ENCODE results near the gene SCN1B.

Gene SCN1B

DNA sequence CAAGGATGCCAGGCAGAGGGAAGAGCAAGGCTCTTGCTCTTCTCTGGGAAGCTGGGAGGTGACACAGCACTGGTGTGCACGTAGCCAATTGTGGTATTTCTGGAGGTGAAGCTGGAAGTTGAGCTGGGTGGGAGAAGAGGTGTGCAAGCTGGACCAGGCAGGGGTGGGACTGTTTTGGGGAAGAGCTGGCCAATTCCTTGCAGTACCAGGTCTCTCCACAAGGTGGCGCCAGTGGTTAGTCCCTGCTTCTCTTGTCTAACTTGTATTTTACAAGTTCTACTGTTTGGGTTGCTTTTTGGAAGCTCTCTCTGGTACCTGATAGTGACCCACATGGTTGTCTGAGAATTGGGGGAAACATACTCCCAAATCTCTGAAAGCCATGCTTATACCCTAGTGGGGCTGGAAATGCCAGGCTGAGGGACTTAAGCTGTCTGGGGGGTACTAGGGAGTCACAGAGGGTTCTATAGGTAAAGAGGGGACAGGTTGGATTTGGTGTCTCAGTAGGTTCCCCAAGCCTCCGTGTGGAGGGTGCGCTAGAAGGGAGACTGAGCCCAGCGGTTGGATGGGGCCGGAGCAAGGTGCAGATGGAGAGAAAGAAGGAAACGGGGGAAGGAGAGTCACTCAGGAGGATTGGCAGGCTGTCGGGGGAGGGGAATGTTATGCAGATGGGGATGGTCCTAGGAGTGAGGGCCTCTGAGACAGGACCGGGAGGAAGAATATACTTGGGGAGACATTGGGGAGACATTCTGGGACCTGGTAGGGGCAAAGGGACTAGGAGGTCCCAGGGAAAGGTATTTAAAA is 14.2 kb downstream of the SCN1B start (continued):
- TF ChIP-seq SP7 (tag by site-specific recombination; IDR thresholded peaks at IDR 0.05) (no peak), KLF7 (tag by site-specific recombination; IDR thresholded peaks at IDR 0.05; ENCODE audit: borderline replicate concordance) (no peak), ZBTB7A (tag by site-specific recombination; IDR thresholded peaks at IDR 0.05; ENCODE audit: low read depth) (no peak), ZNF660 (tag by site-specific recombination; IDR thresholded peaks at IDR 0.05) (no peak; the same call in 1 of the 2 replicates), ZBTB17 (tag by site-specific recombination; IDR thresholded peaks at IDR 0.05) (peak; percentile 51; the same call in 1 of the 2 replicates), ZNF302 (tag by site-specific recombination; IDR thresholded peaks at IDR 0.05; ENCODE audit: low read depth) (no peak), ZNF704 (tag by site-specific recombination; IDR thresholded peaks at IDR 0.05) (no peak), TRIM28 (IDR thresholded peaks at IDR 0.05; ENCODE audit: borderline replicate concordance, low read length) (no peak), ZFP41 (tag by site-specific recombination; IDR thresholded peaks at IDR 0.05; ENCODE audit: borderline replicate concordance) (no peak), ZNF513 (tag by site-specific recombination; IDR thresholded peaks at IDR 0.05) (no peak), ZNF394 (tag by site-specific recombination; IDR thresholded peaks at IDR 0.05; ENCODE audit: borderline replicate concordance) (no peak), ZIC2 (tag by site-specific recombination; IDR thresholded peaks at IDR 0.05) (no peak), TCF7L2 (IDR thresholded peaks at IDR 0.05; ENCODE audit: borderline replicate concordance, low read depth, low read length) (no peak), ZNF658 (tag by site-specific recombination; IDR thresholded peaks at IDR 0.05) (no peak), ZNF544 (tag by site-specific recombination; IDR thresholded peaks at IDR 0.05) (no peak), ZNF202 (tag by site-specific recombination; IDR thresholded peaks at IDR 0.05; ENCODE audit: borderline replicate concordance) (no peak), ZNF596 (tag by site-specific recombination; IDR thresholded peaks at IDR 0.05) (no peak), ZNF610 (tag by site-specific recombination; IDR thresholded peaks at IDR 0.05; ENCODE audit: borderline replicate concordance) (no peak), ZNF114 (tag by site-specific recombination; IDR thresholded peaks at IDR 0.05) (no peak), ZSCAN4 (tag by site-specific recombination; IDR thresholded peaks at IDR 0.05) (no peak), ZNF670 (tag by site-specific recombination; IDR thresholded peaks at IDR 0.05; ENCODE audit: low read depth) (no peak), OSR2 (tag by site-specific recombination; IDR thresholded peaks at IDR 0.05) (no peak)
- TF ChIP-seq, protein P1, sequence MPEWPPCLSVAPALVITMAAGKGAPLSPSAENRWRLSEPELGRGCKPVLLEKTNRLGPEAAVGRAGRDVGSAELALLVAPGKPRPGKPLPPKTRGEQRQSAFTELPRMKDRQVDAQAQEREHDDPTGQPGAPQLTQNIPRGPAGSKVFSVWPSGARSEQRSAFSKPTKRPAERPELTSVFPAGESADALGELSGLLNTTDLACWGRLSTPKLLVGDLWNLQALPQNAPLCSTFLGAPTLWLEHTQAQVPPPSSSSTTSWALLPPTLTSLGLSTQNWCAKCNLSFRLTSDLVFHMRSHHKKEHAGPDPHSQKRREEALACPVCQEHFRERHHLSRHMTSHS (tag by site-specific recombination; IDR thresholded peaks at IDR 0.05), result no peak
- TF ChIP-seq, protein P2, sequence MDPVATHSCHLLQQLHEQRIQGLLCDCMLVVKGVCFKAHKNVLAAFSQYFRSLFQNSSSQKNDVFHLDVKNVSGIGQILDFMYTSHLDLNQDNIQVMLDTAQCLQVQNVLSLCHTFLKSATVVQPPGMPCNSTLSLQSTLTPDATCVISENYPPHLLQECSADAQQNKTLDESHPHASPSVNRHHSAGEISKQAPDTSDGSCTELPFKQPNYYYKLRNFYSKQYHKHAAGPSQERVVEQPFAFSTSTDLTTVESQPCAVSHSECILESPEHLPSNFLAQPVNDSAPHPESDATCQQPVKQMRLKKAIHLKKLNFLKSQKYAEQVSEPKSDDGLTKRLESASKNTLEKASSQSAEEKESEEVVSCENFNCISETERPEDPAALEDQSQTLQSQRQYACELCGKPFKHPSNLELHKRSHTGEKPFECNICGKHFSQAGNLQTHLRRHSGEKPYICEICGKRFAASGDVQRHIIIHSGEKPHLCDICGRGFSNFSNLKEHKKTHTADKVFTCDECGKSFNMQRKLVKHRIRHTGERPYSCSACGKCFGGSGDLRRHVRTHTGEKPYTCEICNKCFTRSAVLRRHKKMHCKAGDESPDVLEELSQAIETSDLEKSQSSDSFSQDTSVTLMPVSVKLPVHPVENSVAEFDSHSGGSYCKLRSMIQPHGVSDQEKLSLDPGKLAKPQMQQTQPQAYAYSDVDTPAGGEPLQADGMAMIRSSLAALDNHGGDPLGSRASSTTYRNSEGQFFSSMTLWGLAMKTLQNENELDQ (tag by site-specific recombination; IDR thresholded peaks at IDR 0.05; ENCODE audit: low read depth), result no peak
- TF ChIP-seq, protein P3, sequence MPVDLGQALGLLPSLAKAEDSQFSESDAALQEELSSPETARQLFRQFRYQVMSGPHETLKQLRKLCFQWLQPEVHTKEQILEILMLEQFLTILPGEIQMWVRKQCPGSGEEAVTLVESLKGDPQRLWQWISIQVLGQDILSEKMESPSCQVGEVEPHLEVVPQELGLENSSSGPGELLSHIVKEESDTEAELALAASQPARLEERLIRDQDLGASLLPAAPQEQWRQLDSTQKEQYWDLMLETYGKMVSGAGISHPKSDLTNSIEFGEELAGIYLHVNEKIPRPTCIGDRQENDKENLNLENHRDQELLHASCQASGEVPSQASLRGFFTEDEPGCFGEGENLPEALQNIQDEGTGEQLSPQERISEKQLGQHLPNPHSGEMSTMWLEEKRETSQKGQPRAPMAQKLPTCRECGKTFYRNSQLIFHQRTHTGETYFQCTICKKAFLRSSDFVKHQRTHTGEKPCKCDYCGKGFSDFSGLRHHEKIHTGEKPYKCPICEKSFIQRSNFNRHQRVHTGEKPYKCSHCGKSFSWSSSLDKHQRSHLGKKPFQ (tag by site-specific recombination; IDR thresholded peaks at IDR 0.05), result no peak
- TF ChIP-seq, protein P4, sequence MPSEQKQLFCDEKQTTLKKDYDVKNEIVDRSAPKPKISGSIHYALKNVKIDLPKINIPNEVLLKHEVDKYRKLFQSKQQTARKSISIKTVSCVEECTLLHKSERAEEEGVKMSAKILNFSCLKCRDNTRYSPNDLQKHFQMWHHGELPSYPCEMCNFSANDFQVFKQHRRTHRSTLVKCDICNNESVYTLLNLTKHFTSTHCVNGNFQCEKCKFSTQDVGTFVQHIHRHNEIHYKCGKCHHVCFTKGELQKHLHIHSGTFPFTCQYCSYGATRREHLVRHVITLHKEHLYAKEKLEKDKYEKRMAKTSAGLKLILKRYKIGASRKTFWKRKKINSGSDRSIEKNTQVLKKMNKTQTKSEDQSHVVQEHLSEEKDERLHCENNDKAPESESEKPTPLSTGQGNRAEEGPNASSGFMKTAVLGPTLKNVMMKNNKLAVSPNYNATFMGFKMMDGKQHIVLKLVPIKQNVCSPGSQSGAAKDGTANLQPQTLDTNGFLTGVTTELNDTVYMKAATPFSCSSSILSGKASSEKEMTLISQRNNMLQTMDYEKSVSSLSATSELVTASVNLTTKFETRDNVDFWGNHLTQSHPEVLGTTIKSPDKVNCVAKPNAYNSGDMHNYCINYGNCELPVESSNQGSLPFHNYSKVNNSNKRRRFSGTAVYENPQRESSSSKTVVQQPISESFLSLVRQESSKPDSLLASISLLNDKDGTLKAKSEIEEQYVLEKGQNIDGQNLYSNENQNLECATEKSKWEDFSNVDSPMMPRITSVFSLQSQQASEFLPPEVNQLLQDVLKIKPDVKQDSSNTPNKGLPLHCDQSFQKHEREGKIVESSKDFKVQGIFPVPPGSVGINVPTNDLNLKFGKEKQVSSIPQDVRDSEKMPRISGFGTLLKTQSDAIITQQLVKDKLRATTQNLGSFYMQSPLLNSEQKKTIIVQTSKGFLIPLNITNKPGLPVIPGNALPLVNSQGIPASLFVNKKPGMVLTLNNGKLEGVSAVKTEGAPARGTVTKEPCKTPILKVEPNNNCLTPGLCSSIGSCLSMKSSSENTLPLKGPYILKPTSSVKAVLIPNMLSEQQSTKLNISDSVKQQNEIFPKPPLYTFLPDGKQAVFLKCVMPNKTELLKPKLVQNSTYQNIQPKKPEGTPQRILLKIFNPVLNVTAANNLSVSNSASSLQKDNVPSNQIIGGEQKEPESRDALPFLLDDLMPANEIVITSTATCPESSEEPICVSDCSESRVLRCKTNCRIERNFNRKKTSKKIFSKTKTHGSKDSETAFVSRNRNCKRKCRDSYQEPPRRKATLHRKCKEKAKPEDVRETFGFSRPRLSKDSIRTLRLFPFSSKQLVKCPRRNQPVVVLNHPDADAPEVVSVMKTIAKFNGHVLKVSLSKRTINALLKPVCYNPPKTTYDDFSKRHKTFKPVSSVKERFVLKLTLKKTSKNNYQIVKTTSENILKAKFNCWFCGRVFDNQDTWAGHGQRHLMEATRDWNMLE (tag by site-specific recombination; conservative IDR thresholded peaks at IDR 0.05; ENCODE audit: low read depth), result no peak

Measured in HEK293 (cell line).